ENCODE measurements around the gene LHX3.

The LHX3 gene

GRCh38 chr9:136193127-136193890, 11.6 kb downstream of the LHX3 start:
- no peak for DNase-seq (ENCODE audit: low read depth, low spot score)

GRCh38 chr9:136192289-136193126, 12.4 kb downstream of the LHX3 start:
- DNase-seq (ENCODE audit: low read depth, low spot score) = no peak

- no peak for DNase-seq (ENCODE audit: low read depth, low spot score)
These were observed 13.0 kb downstream of the LHX3 start for GRCh38 chr9:136191960-136192286.

GRCh38 chr9:136191099-136191959, 13.6 kb downstream of the LHX3 start:
- DNase-seq (ENCODE audit: low read depth, low spot score) = no peak

- DNase-seq (ENCODE audit: low read depth, low spot score) = no peak
These were observed 14.3 kb downstream of the LHX3 start for GRCh38 chr9:136190656-136191055.

GRCh38 chr9:136190237-136190601, 14.7 kb downstream of the LHX3 start:
- DNase-seq (ENCODE audit: low read depth, low spot score) = no peak

- DNase-seq (ENCODE audit: low read depth, low spot score) = no peak
These were observed 15.3 kb downstream of the LHX3 start for GRCh38 chr9:136189394-136190236.

- no peak for DNase-seq (ENCODE audit: low read depth, low spot score)
These were observed 17.0 kb downstream of the LHX3 start for GRCh38 chr9:136187683-136188586.

- no peak for DNase-seq (ENCODE audit: low read depth, low spot score)
These were observed 17.7 kb downstream of the LHX3 start for GRCh38 chr9:136187197-136187596.

GRCh38 chr9:136186386-136186785, 18.5 kb downstream of the LHX3 start:
- no peak for DNase-seq (ENCODE audit: low read depth, low spot score)

GRCh38 chr9:136185596-136186366, 19.1 kb downstream of the LHX3 start:
- DNase-seq (ENCODE audit: low read depth, low spot score) = no peak

GRCh38 chr9:136185066-136185465, 19.9 kb downstream of the LHX3 start:
- no peak for DNase-seq (ENCODE audit: low read depth, low spot score)

GRCh38 chr9:136182850-136183422, 22.0 kb downstream of the LHX3 start:
- no peak for DNase-seq (ENCODE audit: low read depth, low spot score)

GRCh38 chr9:136182420-136182787, 22.5 kb downstream of the LHX3 start:
- DNase-seq (ENCODE audit: low read depth, low spot score) = no peak

GRCh38 chr9:136181784-136182419, 23.0 kb downstream of the LHX3 start:
- DNase-seq (ENCODE audit: low read depth, low spot score) = no peak

GRCh38 chr9:136180586-136180985, 24.3 kb downstream of the LHX3 start:
- DNase-seq (ENCODE audit: low read depth, low spot score) = no peak

GRCh38 chr9:136179761-136180160, 25.2 kb downstream of the LHX3 start:
- DNase-seq (ENCODE audit: low read depth, low spot score) = no peak

- DNase-seq (ENCODE audit: low read depth, low spot score) = no peak
These were observed 25.8 kb downstream of the LHX3 start for GRCh38 chr9:136179101-136179616.

- DNase-seq (ENCODE audit: low read depth, low spot score) = no peak
These were observed 26.2 kb downstream of the LHX3 start for GRCh38 chr9:136178773-136179075.
